GM12865 (cell line): ENCODE results near the gene UTY.

Experiments used
- DNase-seq: peaks from one replicate; pipeline ENCODE4 v3.0.0; 2010; ENCODE audit warnings: low read depth
- H3K4me3 ChIP-seq: 2 replicates; pipeline ENCODE4 v1.5.1; 2011; ENCODE audit warnings: mild to moderate bottlenecking, low read depth, low read length, control low read depth
- CTCF ChIP-seq: IDR thresholded peaks from 2 replicates; pipeline ENCODE4 v1.5.1; 2011; ENCODE audit warnings: low read length, control low read depth, low read depth, inconsistent platforms; ENCODE audit not compliant: insufficient read depth; ENCODE audit errors: missing control alignments

The UTY gene

GRCh38 chrY:13479828-13480227 lies at the start of gene UTY:
TSS of gene UTY (minus strand) at chrY:13480033. CDS start at chrY:13479665, 368 bp downstream.
- TF ChIP-seq CTCF: no peak
- H3K4me3 ChIP-seq: no peak within 1 kb of the TSS
- no peak for DNase-seq

GRCh38 chrY:13520474-13520873 lies 40.6 kb upstream of the UTY start:
- H3K4me3 ChIP-seq: no peak overlapping the region
- no peak for TF ChIP-seq CTCF
- no peak for DNase-seq

GRCh38 chrY:13501215-13501614 lies 21.4 kb upstream of the UTY start:
- no peak for TF ChIP-seq CTCF
- no peak for DNase-seq
- H3K4me3 ChIP-seq: no peak overlapping the region

GRCh38 chrY:13493737-13494136 lies 13.9 kb upstream of the UTY start:
- DNase-seq: no peak
- no peak for TF ChIP-seq CTCF
- H3K4me3 ChIP-seq: no peak overlapping the region

- no peak overlapping the region for H3K4me3 ChIP-seq
- no peak for DNase-seq
- TF ChIP-seq CTCF: no peak
Observed at GRCh38 chrY:13492408-13492807, 12.6 kb upstream of the UTY start.

GRCh38 chrY:13488738-13489137 lies 8.9 kb upstream of the UTY start:
- H3K4me3 ChIP-seq: no peak overlapping the region
- no peak for DNase-seq
- TF ChIP-seq CTCF: no peak

GRCh38 chrY:13479121-13479711 lies 617 bp downstream of the UTY start:
- no peak for TF ChIP-seq CTCF
- DNase-seq: no peak
- H3K4me3 ChIP-seq: no peak overlapping the region
